SHP77 (cell line): ENCODE results near the gene ACKR3.

Experiments
- DNase-seq, 2 experiments: peaks; one replicate each; lab custom pipeline; 2025; lab: John Stamatoyannopoulos, UW

ACKR3 gene

DNA sequence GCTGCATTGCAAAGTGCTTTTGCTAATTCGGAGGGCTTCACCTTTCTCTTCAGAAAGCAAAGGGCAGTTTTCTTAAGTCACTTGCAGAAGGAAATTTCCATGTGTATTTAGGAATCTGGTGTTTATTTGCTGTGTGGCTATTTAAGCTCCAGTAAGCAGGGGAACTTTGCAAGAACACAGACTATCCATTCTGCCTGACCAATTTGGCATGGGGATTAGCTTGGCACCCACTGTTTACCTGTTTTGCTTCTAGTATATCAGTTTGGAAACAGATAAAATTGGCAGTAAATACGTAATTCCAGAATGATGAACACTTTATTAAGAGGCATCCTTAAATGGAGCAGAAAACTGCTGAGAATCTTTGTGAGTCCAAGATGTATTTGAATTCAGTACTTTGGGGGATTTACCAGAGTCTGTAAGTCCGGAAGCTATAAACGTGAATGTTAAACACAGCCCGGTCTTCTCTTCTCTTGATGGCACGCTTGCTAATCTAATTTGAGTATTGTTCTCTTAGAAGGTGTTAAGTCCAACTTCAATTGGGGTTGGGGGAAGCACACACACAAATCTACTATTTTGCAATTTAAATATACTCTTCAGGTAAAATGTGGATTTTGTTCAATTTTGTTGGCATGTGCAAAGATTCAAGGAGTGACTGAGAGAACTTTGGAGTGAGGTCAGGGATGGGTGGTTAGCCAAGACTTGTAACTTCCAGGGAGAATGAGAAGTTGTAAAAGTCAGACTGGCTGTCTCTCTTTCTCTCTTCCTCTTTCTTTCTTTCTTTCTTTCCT, 650 bp downstream of the ACKR3 start:
- DNase-seq: no peak

DNA sequence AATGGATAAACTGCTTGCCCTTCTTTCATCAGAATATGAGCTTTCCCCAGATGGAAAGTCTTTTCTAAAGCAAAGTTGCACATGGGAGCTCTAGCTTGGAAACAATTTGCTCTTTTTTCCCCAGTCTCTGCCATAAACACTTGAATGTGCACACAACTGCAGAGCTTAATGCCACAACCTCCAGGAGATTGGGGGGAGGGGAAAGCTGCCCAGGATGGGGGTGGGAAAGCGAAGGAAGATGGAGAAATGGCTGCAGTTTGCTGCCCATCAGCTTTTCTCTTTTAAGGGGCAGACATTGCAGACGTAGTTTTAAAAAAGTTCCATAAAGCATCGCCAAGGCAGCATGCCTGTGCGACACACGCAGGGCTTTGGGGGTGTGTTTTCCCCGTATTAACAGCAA, 1.5 kb downstream of the ACKR3 start:
- no peak for DNase-seq

DNA sequence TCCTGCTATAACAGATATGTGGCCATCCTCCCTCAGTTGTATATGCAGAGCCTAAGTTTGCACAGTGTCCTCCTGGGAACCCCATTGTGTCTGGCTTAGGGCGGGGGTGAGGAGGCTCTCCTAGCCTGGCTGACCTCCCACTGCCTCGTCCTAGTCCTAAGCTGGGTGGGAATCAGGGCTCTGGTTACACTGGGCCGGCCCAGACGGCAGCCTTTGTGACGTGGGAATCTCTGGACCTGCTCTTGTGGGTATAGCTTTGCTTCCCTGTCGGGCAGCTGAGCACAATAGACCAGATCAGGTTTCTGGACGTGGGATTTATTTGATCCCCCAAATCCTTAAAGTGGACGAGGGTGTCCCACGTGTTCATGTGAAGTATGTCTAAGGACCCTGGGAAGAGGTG, 2.9 kb downstream of the ACKR3 start:
- DNase-seq: no peak

DNA sequence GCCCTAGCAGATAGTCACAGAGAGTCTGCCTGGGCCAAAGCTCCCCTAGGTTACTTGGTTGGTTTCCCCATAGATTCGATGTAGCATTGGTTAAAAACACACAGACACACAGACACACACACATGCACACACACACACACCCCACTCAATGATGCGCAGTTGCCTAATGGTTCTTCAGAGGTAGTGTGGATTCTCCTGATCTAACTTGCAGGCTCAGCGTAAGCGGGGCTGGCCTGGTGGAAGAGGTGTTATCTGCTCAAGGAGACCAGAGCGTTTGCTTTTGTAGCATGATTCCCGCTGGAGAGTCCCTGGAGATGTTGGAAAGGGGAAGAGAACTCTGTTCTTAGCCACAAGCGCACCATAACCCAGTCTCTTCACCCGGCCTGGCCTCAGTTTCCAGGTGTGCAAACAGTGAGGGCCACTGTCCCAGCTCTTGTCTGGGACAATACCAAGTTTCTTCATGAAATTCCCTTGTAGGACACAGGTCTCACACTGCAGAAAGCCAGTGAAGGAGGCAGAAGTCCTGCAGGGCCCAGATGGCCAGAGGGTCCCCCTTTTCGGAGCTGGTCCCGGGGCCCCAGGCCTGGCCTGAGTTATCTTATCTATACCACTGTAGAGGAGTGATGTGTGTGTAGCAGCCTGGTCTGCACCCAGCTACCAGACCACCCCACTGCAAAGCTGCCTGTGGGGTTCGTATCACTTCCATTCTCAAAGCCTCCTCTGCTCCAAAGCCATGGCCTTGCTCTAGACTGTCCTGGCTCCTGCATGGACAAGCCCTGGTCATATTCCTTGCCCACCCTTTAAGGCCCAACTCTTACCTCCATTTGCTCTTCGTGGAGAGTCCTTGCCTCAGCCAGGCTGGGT, 3.7 kb downstream of the ACKR3 start:
- DNase-seq: no peak

DNA sequence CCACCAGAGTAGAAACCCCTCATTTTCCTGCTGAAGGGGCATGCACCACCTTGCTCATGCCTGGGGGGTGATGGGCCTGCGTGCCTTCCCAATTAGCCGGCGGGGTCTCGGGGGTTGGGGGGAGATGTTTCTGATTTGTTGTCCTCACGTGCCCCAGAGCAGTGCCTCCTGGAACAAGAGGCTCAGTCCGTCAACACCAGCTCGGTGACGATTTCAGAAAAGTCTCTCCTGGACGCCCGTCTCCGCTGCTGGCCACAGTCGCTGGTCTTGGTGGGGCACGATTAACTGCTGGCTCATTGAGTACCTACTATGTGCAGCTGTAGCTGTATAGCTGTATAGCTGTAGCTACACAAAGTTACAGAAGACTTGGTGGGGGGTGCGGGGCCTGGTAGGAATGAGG, 4.4 kb downstream of the ACKR3 start:
- DNase-seq: no peak

- no peak for DNase-seq
Measured at GRCh38 chr2:236574424-236575145, 5.0 kb downstream of the ACKR3 start.

GRCh38 chr2:236575510-236575909, 5.9 kb downstream of the ACKR3 start:
- no peak for DNase-seq

GRCh38 chr2:236576087-236576486, 6.5 kb downstream of the ACKR3 start:
- DNase-seq: no peak

DNA sequence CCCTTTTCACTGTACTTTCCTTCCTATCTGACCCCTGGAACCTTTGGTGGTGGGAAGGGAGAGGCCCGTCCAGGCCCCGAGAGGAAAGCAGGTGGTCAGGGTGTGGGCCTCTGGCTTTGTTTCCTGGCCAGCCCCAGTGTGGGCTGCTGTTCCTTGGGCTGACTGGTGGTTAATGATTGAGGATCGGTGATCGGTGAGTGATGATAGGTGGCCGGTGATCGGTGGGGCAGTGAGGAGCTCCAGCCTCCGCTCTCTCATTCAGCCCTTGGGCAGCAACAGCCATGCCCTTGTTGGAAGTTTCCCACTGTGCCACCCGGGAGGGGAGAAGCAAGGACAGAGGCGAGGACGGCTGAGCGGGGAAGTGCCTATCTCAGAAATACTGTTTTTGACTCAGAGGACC, 7.3 kb downstream of the ACKR3 start:
- no peak for DNase-seq

GRCh38 chr2:236577481-236578410, 8.1 kb downstream of the ACKR3 start:
- no peak for DNase-seq

GRCh38 chr2:236578411-236578846, 8.8 kb downstream of the ACKR3 start:
- no peak for DNase-seq

- peak in 1 of 2 experiments; percentile 39 for DNase-seq
Measured at GRCh38 chr2:236579048-236579745, 9.6 kb downstream of the ACKR3 start.

DNA sequence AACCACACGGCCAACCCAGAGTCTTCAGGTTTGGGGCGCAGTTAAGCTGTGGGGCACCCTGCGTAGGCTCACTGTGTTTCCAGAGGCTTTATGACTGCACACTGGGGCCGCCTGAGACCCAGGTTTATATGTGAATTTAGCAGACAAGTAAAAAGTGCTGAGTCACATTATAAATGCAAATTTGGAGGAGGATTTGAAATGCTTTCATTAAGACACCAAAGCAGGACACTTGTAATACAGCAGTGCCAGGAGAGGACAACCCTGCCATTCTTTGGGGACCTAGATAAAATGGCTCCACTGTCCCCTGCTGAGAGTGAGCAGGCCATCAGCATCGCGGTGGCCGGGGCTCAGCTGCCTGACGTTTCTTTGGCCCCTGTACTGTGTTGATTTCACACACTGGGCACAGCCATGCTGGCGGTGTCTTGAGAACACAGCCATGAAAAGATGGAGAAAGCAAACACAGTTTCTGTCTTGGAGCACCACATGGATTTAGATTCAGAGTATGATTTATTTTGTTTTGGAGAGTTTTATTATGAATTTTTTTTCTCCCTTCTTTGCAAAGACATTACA, 10.2 kb downstream of the ACKR3 start:
- no peak for DNase-seq

- no peak for DNase-seq
Measured at GRCh38 chr2:236580746-236581355, 11.2 kb downstream of the ACKR3 start.

GRCh38 chr2:236581546-236581945, 11.9 kb downstream of the ACKR3 start:
- DNase-seq: peak in 1 of 2 experiments; percentile 22

DNA sequence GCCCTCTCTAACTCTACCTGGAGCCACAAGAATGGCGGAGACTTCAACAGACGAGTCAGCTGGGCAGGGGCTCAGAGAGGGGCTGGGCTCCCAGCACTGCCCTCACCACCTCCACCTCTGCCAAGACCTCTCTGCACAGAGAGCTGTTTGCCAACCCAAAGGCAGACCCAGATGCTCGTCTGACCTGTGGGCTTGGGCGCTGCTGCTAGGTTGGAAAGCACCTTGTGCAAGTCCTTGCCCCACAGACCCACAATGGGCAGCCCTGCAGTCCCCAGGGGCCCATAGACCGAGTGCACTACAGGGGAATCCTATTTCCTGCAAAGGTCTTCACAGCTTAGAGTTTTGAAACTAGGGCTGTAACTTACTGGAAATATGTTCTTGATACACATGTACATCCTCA, 13.3 kb downstream of the ACKR3 start:
- no peak for DNase-seq

- DNase-seq: no peak
Measured at GRCh38 chr2:236583621-236584203, 14.1 kb downstream of the ACKR3 start.

DNA sequence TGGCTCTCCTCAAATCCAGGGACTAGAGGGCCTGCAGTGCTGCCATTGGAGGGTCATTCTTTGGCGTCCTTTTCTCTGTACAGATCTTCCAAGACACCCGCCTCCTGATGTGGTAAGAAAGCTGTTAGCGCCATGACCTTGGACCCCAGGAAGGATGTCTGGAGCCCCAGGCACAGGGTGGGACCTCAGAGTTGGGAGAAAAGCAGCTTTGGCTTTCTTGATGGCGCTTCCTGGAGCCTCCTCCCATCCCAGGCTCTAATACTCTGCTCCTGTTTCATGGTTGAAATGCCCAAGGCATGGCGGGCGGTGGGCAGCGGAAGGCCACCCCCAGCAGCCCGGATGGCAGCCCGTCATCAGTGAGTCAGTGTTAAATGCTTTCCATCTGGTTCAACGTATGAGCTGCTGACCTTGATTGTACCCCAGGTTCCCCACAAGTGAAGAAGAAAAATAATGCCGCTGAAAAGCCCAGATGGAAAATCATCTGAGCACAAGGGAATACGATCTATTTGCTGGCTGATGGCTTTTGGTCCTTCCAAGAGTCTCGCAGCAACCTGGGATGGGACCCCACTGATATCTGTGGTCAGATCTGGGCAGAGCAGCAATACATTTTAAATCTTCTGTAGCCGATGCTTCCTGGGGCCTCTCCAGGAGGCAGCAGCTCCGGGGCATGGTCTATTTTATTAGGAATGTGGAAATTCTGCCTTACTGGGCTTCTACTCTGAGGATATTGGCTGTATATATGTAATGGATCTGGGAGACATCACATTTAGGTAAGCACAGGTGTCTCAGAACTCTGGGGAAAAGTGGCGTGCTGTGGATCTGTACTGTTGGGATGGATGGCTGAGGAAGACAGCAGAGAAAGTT, 15.1 kb downstream of the ACKR3 start:
- DNase-seq: no peak

GRCh38 chr2:236585966-236586365, 16.3 kb downstream of the ACKR3 start:
- no peak for DNase-seq
